Measurements from ENCODE around the gene YTHDC2. TPM values are rescaled to one million over a fixed set of nuclear protein-coding genes. Genes with fewer than 3 reads are reported as not detected.

Gene YTHDC2
- total RNA-seq, 1 donor from 2014 or later: 32.5 TPM

DNA sequence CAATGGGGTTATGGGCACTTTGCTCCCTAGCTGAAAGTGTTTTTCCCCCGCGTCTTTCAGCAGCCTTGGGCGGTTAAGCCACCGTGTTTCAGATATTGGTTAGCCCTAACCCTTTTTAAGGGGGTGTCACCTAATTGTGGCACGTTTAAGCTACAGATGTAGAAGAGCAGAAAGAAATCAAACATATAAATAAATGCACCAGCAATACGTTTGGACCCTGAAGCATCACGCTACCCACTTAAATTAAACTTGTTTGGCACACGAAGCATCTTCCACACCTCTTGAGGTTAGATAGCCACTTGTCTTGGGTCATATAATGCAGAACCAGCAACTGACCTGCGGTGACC, 768 bp downstream of the YTHDC2 start:
- intact Hi-C loops (cut with DNase I): no loop called here
- DNase-seq (ENCODE audit: low spot score): no peak
- ATAC-seq: no peak

DNA sequence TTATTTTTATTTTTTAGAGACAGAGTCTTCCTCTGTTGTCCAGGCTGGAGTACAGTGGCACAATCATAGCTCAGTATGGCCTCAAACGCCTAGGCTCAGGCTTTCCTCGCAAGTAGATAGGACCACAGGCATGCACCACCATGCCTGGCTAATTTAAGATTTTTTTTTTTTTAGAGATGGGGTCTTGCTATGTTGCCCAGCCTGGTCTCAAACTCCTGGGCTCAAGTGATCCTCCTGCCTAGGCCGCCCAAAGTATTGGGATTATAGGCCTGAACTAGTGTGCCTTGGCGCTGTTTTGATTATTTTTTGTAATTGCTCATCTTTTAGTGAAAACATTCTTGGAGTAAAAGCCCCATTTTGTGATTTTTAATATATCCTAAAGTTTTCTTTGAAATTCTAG, 5.4 kb downstream of the YTHDC2 start:
- no peak for ATAC-seq
- DNase-seq (ENCODE audit: low spot score): no peak
- intact Hi-C loops (cut with DNase I): no loop called here

DNA sequence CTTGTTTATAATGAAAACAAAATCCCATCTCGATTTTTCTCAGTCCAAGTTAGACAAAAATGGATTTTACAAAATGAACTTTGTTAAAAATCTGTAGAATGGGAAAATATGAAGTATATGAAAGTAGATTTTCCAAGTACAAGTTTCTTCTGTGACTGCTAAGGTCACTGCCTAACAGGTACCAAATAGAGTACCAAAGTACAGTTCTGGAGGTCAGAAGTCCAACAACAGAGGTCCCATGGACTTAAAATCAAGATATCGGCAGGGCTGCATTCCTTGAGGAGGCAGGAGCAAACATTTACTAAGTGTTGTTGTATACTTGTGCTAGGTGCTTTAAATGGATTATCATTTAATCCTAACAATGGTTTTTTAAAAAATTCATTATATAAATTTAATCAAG, 5.9 kb downstream of the YTHDC2 start:
- intact Hi-C loops (cut with DNase I): no loop called here
- ATAC-seq (no peak), DNase-seq (ENCODE audit: low spot score) (no peak)

DNA sequence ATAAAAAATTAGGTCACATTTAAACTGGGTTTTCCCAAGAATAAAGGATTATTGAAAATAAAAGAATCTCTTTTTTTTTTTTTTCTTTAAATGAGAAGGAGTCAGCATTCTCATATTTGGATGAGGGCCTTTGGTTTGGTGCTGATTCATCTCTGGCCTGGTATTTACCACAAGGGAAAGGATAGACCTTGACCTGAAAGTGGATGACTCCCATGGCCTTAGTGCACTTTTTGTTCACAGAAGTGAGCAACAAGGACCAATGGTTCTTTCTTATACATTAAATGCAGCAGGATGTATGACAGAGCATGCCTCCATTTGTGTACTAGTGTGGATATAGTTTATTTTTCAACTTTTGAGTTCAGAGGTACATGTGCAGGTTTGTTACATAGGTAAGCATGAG, 6.9 kb downstream of the YTHDC2 start:
- no peak for DNase-seq (ENCODE audit: low spot score)
- intact Hi-C loops (cut with DNase I): no loop called here
- ATAC-seq: no peak

DNA sequence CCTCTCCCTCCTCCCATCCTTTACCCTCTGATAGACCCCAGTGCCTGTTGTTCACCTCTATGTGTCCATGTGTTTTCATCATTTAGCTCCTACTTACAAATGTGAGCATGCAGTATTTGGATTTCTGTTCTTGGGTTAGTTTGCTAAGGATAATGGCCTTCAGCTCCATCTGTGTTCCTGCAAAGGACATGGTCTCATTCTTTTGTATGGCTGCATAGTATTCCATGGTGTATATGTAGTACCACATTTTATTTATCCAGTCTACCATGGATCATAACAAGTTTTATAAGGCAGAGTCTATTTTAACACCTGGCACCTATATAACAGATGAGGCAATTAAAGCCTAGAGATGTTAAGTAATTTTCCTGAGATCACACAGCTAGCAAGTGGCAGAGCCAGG, 7.4 kb downstream of the YTHDC2 start:
- no peak for ATAC-seq
- intact Hi-C loops (cut with DNase I): no loop called here
- no peak for DNase-seq (ENCODE audit: low spot score)

DNA sequence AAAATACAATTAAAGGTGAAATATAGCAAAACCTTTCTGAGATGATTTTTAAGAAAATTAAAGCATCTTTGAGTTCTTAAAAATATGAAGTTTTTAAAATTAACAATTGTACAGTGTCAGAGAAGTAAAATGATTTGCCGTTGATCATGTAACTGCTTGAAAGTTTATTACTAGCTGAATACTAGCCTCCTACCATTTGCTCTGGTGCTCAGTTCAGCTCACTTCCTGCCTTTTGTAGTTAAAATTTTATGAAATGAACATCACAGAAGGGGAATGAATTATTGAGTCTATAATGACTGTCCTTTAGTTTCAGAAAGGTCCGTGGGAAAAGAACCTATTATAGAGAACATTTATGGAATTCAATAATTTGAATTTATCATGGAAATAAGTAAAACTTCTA, 9.7 kb downstream of the YTHDC2 start:
- intact Hi-C loops (cut with DNase I): no loop called here
- ATAC-seq (no peak), DNase-seq (ENCODE audit: low spot score) (no peak)

DNA sequence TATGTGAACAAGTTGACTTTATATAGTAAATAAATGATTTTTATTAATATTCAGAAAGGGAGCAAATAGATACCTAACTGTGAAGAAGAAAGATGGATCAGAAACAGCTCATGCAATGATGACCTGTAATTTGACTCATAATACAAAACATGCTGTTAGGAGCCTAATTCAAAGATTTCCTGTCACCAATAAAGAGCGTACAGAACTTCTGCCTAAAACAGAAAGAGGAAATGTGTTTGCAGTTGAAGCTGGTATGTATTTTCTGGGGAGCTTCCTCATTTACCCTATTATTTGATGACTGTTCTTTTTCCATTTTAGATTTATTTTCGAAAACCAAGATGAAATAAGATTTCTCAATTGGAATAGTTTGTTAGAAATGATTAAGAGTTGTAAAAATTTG, 11.4 kb downstream of the YTHDC2 start:
- DNase-seq (ENCODE audit: low spot score) (no peak), ATAC-seq (no peak)
- intact Hi-C loops (cut with DNase I): no loop called here

DNA sequence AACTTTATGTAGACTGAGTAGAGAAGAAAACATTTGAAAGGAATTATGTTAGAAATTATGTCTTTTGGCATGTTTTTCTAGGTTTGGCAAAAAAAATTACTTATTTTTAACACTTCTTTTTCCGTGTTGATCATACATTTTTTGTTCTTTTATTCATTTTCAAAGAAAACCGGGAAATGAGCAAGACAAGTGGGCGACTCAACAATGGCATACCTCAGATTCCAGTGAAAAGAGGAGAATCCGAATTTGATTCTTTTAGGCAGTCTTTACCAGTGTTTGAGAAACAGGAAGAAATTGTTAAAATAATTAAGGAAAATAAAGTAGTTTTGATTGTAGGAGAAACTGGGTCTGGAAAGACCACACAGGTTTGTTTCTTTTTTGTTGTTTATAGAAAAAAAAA, 12.9 kb downstream of the YTHDC2 start:
- intact Hi-C loops (cut with DNase I): no loop called here
- ATAC-seq: no peak
- DNase-seq (ENCODE audit: low spot score): no peak

DNA sequence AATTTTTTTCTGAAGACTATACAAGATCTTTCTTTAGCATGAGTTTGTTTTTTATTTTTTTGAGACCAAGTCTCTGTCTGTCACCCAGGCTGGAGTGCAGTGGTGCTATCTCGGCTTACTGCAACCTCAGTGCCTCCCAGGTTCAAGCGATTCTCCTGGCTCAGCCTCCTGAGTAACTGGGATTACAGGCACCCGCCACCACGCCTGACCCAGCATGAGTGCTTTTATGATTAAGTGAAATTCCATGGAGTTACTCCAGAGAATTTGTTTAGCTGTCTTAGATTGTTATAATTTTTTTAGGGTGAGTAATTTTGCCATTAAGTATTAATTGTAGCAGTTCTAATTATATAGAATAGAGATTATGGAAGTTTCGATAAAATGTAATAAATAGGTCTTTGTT, 14.3 kb downstream of the YTHDC2 start:
- no peak for DNase-seq (ENCODE audit: low spot score)
- intact Hi-C loops (cut with DNase I): no loop called here
- no peak for ATAC-seq

DNA sequence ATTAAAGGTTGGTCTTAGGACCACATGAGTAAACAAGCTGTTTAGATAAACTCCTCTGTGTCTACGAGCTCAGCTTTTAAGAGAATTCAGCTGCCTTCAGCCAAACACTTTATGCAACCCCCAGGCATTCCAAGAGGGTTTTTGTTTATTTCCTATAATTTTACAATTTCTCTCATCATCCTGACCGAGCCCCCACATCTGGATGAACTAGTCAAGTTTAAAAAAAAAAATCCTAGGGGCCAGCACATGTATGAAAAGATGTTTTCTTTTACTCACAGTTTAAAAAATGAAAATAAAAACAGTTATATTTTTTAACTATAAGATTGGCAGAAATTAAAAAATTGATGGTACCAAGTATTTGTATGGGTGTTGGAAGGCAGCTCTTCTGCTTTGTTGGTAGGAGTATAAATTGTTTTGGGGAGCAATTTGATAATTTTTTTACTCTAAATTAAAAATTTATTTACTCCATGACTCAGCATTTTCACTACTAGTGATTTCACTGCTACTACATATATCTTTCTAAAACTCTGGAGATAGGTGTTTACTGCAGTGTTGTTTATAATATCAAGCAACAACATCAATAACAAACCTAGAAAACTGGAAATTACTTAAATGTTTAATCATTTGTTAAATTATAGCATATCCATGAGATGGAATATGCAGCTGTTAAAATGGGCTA, 18.1 kb downstream of the YTHDC2 start:
- ATAC-seq: no peak
- intact Hi-C loops (cut with DNase I): no loop called here
- no peak for DNase-seq (ENCODE audit: low spot score)

DNA sequence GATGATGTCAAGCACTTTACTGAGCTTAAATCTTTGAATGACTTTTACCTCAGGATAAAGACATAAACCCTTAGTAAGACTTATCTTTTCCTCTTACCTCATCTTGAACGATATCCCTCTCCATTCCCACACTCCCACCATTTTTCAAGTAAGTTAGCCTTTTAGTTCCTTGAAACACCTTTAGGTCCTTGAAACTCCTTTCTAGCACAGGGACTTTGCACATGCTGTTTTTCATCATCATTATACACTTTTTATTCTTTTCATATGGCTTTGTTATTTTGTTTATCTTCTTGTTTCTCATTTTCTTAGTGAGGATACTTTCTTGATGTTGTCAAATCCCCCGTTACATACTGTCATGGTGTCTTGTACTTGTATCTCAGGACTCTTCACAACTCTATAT, 24.8 kb downstream of the YTHDC2 start:
- no peak for ATAC-seq
- no peak for DNase-seq (ENCODE audit: low spot score)
- intact Hi-C loops (cut with DNase I): no loop called here

DNA sequence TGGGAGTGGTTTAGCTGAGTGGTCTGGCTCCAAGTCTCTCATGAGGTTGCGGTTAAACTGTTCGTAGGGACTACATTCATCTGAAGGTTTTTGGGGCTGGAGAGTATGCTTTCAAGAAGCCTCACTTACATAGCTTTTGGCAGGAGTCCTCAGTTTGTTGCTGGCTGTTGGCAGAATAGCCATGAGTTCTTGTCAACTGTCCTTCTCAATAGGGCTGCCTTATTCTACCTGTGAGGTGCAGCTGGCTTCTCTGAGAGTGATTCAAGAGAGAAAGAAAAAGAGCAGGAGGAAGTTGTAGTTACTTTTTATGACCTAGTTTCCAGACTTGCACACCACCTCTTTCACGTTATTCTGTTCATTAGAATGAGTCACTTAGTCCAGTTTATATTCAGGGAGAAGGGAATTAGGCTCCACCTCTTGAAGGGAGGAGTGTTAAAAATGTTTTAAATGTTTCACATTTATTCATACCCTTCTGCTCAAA, 33.2 kb downstream of the YTHDC2 start:
- no peak for ATAC-seq
- DNase-seq (ENCODE audit: low spot score): no peak
- intact Hi-C loops (cut with DNase I): no loop called here

DNA sequence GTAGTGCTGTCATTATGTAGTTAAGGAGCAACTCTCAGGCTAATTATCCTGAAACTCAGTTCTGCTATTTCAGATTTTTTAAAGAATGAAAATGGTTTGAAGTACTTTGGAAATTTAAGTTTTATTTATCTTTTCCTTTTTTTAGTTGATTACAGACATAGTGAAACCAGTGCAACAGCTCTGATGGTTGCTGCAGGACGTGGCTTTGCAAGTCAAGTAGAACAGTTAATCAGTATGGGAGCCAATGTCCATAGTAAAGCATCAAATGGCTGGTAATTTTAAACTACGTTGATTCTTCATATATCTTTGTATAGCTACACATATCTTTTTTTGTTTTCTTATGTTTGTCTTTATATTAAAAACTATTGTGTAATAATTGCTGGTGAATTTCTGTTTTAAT, 34.9 kb downstream of the YTHDC2 start:
- DNase-seq (ENCODE audit: low spot score): no peak
- intact Hi-C loops (cut with DNase I): no loop called here
- no peak for ATAC-seq

DNA sequence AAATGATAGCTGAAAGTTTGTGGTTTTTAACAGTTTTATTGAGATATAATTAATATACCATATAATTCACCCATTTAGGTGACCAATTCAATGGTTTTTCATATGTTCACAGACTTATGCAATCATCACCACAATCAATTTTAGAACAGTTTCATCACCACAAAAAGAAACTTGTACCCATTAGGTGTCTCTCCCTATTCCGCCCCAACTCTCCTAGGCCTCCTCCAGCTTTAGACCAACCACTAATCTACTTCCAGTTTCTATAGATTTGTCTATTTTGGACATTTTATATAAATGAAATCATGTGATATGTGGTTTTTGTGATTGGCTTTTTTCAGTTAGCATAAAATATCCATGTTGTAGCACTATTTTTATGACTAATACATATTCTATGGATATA, 38.6 kb downstream of the YTHDC2 start:
- intact Hi-C loops (cut with DNase I): no loop called here
- ATAC-seq: no peak

DNA sequence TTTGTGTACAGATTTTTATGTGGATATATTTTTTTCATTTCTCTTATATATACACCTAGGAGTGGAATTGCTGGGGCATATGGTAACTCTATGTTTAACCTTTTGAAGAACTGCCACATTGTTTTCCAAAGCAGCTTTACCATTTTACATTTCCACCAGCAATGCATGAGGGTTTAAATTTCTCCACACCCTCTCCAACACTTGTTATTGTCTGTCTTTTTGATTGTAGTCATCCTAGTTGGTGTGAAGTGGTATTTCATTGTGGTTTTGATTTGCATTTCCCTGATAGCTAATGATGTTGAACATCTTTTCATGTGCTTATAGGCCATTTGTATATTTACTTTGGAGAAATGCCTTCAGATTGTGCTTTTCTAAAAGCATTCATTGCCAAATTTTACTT, 39.1 kb downstream of the YTHDC2 start:
- intact Hi-C loops (cut with DNase I): no loop called here

More for the DNA sequence above, 38.6 kb downstream of the YTHDC2 start:
- no peak for DNase-seq (ENCODE audit: low spot score)

DNA sequence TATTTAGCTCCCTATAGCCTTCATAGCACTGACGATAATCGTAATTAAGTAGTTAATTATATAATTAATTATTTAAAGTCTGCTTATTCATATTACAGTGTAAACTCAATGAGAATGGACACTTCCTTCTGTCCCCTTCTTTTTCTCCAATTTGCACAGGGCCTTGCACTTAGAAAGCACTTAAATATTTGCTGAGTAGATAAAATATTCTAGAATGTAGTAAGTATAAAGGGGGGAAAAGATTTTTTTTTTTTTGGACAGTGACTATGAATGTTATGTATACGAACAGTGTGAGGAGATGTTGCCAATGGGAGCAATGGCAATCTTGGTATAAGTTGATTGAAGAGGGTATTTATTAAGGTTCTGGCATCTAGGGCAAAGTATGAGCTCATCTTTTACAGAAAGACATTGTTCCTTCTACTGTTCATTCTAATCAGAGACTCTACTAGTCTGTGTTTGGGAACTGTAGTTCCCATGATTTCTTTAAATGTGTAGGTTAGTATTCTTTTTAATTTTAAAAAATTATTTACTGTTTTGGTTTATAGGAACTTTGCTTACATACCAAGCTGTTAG, 49.4 kb downstream of the YTHDC2 start:
- ATAC-seq: no peak
- intact Hi-C loops (cut with DNase I): no loop called here

More for the DNA sequence above, 39.1 kb downstream of the YTHDC2 start:
- no peak for DNase-seq (ENCODE audit: low spot score)
- no peak for ATAC-seq

DNA sequence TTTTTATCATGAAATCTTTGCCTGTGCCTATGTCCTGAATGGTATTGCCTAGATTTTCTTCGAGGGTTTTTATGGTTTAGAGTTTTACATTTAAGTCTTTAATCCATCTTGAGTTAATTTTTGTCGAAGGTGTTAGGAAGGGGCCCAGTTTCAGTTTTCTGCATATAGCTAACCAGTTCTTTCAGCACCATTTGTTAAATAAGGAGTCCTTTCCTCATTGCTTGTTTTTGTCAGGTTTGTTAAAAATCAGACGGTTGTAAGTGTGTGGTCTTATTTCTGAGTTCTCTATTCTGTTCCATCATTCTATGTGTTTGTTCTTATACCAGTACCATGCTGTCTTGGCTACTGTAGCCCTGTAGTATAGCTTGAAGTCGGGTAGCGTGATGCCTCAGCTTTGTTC, 55.9 kb downstream of the YTHDC2 start:
- intact Hi-C loops (cut with DNase I): no loop called here
- no peak for ATAC-seq
- DNase-seq (ENCODE audit: low spot score): no peak

More for the DNA sequence above, 49.4 kb downstream of the YTHDC2 start:
- DNase-seq (ENCODE audit: low spot score): no peak

DNA sequence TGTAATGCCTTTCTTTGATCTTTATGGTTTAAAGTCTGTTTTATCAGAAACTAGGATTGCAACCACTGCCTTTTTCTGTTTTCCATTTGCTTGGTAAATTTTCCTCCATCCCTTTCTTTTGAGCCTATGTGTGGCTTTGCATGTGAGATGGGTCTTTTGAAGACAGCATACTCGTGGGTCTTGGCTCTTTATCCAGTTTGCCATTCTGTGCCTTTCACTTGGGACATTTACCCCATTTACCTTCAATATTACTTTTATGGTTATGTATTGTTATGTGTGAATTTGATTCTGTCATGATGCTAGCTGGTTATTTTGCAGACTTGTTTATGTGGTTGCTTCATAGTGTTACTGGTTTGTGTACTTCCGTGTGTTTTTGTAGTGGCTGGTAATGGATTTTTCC, 59.2 kb downstream of the YTHDC2 start:
- no peak for ATAC-seq

DNA sequence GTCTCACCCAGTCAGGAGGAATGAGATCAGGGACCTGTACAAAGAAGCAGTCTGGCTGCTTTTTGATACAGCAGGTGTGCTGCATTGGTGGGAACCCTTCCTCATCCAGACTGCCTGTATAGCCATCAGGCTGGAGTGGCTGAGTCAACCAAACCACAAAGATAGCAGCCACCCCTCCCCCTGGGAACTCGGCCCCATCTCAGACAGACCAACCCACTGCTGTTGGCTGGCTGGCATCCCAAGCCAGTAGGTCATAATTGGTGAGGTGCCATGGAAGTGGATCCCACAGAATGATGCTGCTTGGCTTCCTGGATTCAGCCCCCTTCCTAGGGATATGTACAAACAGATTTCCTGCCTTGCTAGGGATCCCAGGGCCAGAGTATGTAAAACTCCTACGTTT, 60.9 kb downstream of the YTHDC2 start:
- intact Hi-C loops (cut with DNase I): no loop called here
- DNase-seq (ENCODE audit: low spot score) (no peak), ATAC-seq (no peak)

More for the DNA sequence above, 59.2 kb downstream of the YTHDC2 start:
- intact Hi-C loops (cut with DNase I): no loop called here
- DNase-seq (ENCODE audit: low spot score): no peak

DNA sequence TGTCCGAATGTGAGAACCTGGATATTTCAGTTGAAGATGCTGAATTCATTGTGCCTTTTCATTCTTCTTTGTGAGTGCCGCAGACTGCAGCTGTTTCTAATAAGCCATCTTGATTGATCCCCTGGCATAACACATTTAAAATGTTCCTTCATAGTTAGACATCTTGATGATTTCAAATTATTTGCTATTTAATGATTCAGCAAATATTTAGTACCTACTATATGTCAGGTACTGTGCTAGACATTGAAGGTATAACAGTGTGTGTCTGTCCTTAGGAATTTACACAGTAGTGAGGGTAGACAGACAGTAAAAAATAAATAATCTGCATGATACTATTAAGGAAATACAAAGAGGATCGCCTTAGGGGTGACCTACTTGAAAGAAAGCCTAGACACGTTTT, 61.6 kb downstream of the YTHDC2 start:
- DNase-seq (ENCODE audit: low spot score): no peak
- intact Hi-C loops (cut with DNase I): no loop called here
- ATAC-seq: no peak

DNA sequence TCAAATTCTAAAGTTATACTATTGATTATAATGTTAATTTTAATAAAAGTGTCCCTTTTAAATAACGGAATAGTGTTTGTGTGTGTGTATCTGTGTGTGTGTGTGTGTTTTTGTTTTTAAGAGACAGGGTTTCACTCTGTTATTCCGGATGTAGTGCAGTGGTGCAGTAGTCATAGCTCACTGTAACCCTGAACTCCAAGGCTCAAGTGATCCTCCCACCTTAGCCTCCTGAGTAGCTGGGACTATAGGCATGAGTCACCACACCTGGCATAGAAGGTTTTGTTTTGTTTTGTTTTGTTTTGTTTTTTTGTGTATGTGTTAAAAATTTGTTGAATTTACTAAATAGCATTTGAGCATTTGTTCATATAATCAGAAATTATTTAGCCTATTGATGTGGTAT, 64.6 kb downstream of the YTHDC2 start:
- DNase-seq (ENCODE audit: low spot score) (no peak), ATAC-seq (no peak)
- intact Hi-C loops (cut with DNase I): no loop called here

Data from sciatic nerve (tissue), 2 donors.